ENCODE results near the gene TTC32. TPM values are rescaled to one million over a fixed set of nuclear protein-coding genes. Genes with fewer than 3 reads are reported as not detected.
A peak's percentile ranks its signal among the peaks of the same experiment; 100 is the strongest.

TTC32 gene
- total RNA-seq, result 1 to 10 TPM; 2.0 to 9.3 TPM

GRCh38 chr2:19901442-19902215 is at the start of gene TTC32:
TTC32 (minus strand) TSS chr2:19901983; CDS start chr2:19901854, 129 bp downstream.
- H3K27me3 ChIP-seq, result no peaks in the 10 kb centered on the region
- TF ChIP-seq CTCF (IDR thresholded peaks at IDR 0.05), result peak in 1 of 7 experiments; percentile 32
- peak; percentile 68 to 93 (median 93) for TF ChIP-seq POLR2A (IDR thresholded peaks at IDR 0.05)
- H3K4me1 ChIP-seq, result peaks cover 33% of the 10 kb centered on the region
- ATAC-seq, result peak; percentile 98
- no peaks in the 10 kb centered on the region for H3K36me3 ChIP-seq (replicated peaks in 1 of 2; ENCODE audit: insufficient read depth in 1 of 2, low read depth in 2 of 2)
- peak within 1 kb of the TSS; percentile 72 to 95 (median 93) for H3K27ac ChIP-seq
- DNase-seq, result peak; percentile 93 to 96 (median 94)
- H3K9me3 ChIP-seq, result no peaks in the 10 kb centered on the region
- WGBS, 2 donors, result 0% methylated on average over 42 to 51 of the region's 65 CpGs
- peak within 1 kb of the TSS; percentile 56 to 88 for H3K4me3 ChIP-seq
- intact Hi-C loops (cut with DNase I), result no loop called here

GRCh38 chr2:19949071-19949470 is 47.3 kb upstream of the TTC32 start:
- H3K9me3 ChIP-seq, result no peaks in the 10 kb centered on the region
- no peak for ATAC-seq
- H3K27me3 ChIP-seq, result no peaks in the 10 kb centered on the region
- H3K36me3 ChIP-seq (replicated peaks in 1 of 2; ENCODE audit: insufficient read depth in 1 of 2, low read depth in 2 of 2), result no peaks in the 10 kb centered on the region
- no peak overlapping the region for H3K27ac ChIP-seq
- H3K4me1 ChIP-seq, result no peaks in the 10 kb centered on the region
- TF ChIP-seq CTCF (IDR thresholded peaks at IDR 0.05) (no peak), POLR2A (IDR thresholded peaks at IDR 0.05) (no peak)
- intact Hi-C loops (cut with DNase I), result no loop called here
- no peak overlapping the region for H3K4me3 ChIP-seq
- DNase-seq, result no peak

GRCh38 chr2:19947184-19947940 is 45.6 kb upstream of the TTC32 start:
- no peaks in the 10 kb centered on the region for H3K4me1 ChIP-seq
- WGBS, 2 donors, result 87 to 89% methylated on average over 4 of the region's 4 CpGs
- TF ChIP-seq POLR2A (IDR thresholded peaks at IDR 0.05) (no peak), CTCF (IDR thresholded peaks at IDR 0.05) (no peak)
- H3K27me3 ChIP-seq, result no peaks in the 10 kb centered on the region
- ATAC-seq (no peak), DNase-seq (no peak)
- no peaks in the 10 kb centered on the region for H3K36me3 ChIP-seq (replicated peaks in 1 of 2; ENCODE audit: insufficient read depth in 1 of 2, low read depth in 2 of 2)
- no peak overlapping the region for H3K27ac ChIP-seq
- no peak overlapping the region for H3K4me3 ChIP-seq
- H3K9me3 ChIP-seq, result no peaks in the 10 kb centered on the region
- intact Hi-C loops (cut with DNase I), result no loop called here

GRCh38 chr2:19944205-19944845 is 42.5 kb upstream of the TTC32 start:
- TF ChIP-seq POLR2A (IDR thresholded peaks at IDR 0.05) (no peak), CTCF (IDR thresholded peaks at IDR 0.05) (no peak)
- H3K27me3 ChIP-seq, result no peaks in the 10 kb centered on the region
- H3K4me1 ChIP-seq, result no peaks in the 10 kb centered on the region
- DNase-seq (no peak), ATAC-seq (no peak)
- H3K36me3 ChIP-seq (replicated peaks in 1 of 2; ENCODE audit: insufficient read depth in 1 of 2, low read depth in 2 of 2), result no peaks in the 10 kb centered on the region
- H3K27ac ChIP-seq, result no peak overlapping the region
- 82 to 89% methylated on average over 2 of the region's 2 CpGs for WGBS, 2 donors
- intact Hi-C loops (cut with DNase I), result no loop called here
- H3K4me3 ChIP-seq, result no peak overlapping the region
- H3K9me3 ChIP-seq, result no peaks in the 10 kb centered on the region
